ENCODE results near the gene C2CD4A. TPM values are rescaled to one million over a fixed set of nuclear protein-coding genes. Genes with fewer than 3 reads are reported as not detected.

C2CD4A gene
- total and polyA plus RNA-seq, 4 experiments from 2014 or later = 0.08 to 0.11 TPM; not detected in 2

- Histone ChIP-seq H3K4me1 (ENCODE audit: insufficient read depth, low read length) (peaks cover 19% of the 10 kb centered on the region), H3K27ac (ENCODE audit: low read depth, low read length) (no peak overlapping the region), H3K4me3 (ENCODE audit: low read length in 2 of 2) (peak overlapping the region in 1 of 2 donors; percentile 32), H3K27me3 (ENCODE audit: insufficient read depth, low read length) (no peaks in the 10 kb centered on the region), H3K36me3 (ENCODE audit: insufficient read depth, low read length) (no peaks in the 10 kb centered on the region), H3K9me3 (ENCODE audit: control insufficient read depth in 1 of 2, low read length in 2 of 2) (no peaks in the 10 kb centered on the region)
- peak in 2 of 5 donors; percentile 28 to 32 for DNase-seq
- H3K9me3 Mint-ChIP-seq = no peaks in the 10 kb centered on the region
- H3K27ac Mint-ChIP-seq = peak overlapping the region in 4 of 7 donors; percentile 26 to 72 (median 71)
- peak overlapping the region; percentile 75 to 89 (median 84) for H3K4me3 Mint-ChIP-seq
- ChIA-PET CTCF (ENCODE audit: partially characterized antibody) (interaction anchor here (4.8 kb wide), 1 partner anchor 8 kb away, joined by 39 read pairs; the partner anchor contains the start of gene VPS13C), POLR2A (ENCODE audit: partially characterized antibody) (interaction anchor here (2.4 kb wide), 1 partner anchor 8 kb away, joined by 12 read pairs; the partner anchor contains the start of gene VPS13C)
- H3K36me3 Mint-ChIP-seq = peaks cover 0 to 9% of the 10 kb centered on the region in 2 donors
- peaks cover 13 to 24% (median 18%) of the 10 kb centered on the region in 4 donors for H3K4me1 Mint-ChIP-seq
- intact Hi-C loops (cut with micrococcal nuclease) = loop anchor here (5.0 kb wide), 2 partner anchors 41 to 74 kb away; no protein-coding TSS in a partner anchor
- H3K27me3 Mint-ChIP-seq = peaks cover 3 to 8% of the 10 kb centered on the region in 2 donors
These were observed 1.5 kb downstream of the C2CD4A start for GRCh38 chr15:62068071-62068809.

- H3K4me3 Mint-ChIP-seq = peak overlapping the region; percentile 75 to 89 (median 84)
- no peak overlapping the region for H3K27ac ChIP-seq (ENCODE audit: low read depth, low read length)
- H3K4me3 ChIP-seq (ENCODE audit: low read length in 2 of 2) = no peak overlapping the region
- no peaks in the 10 kb centered on the region for H3K27me3 ChIP-seq (ENCODE audit: insufficient read depth, low read length)
- H3K36me3 Mint-ChIP-seq = peaks cover 0 to 9% of the 10 kb centered on the region in 2 donors
- intact Hi-C loops (cut with micrococcal nuclease) = loop anchor here (5.0 kb wide), 2 partner anchors 41 to 74 kb away; no protein-coding TSS in a partner anchor
- peak overlapping the region in 5 of 7 donors; percentile 26 to 72 (median 70) for H3K27ac Mint-ChIP-seq
- H3K9me3 ChIP-seq (ENCODE audit: control insufficient read depth in 1 of 2, low read length in 2 of 2) = no peaks in the 10 kb centered on the region
- H3K27me3 Mint-ChIP-seq = peaks cover 3 to 8% of the 10 kb centered on the region in 2 donors
- H3K4me1 ChIP-seq (ENCODE audit: insufficient read depth, low read length) = peaks cover 19% of the 10 kb centered on the region
- no peak for DNase-seq
- POLR2A ChIA-PET (ENCODE audit: partially characterized antibody) = interaction anchor here (2.4 kb wide), 1 partner anchor 9 kb away, joined by 12 read pairs; the partner anchor contains the start of gene VPS13C
- no peaks in the 10 kb centered on the region for H3K36me3 ChIP-seq (ENCODE audit: insufficient read depth, low read length)
- peaks cover 13 to 21% (median 17%) of the 10 kb centered on the region in 4 donors for H3K4me1 Mint-ChIP-seq
- no peaks in the 10 kb centered on the region for H3K9me3 Mint-ChIP-seq
- CTCF ChIA-PET (ENCODE audit: partially characterized antibody) = interaction anchor here (1.3 to 4.8 kb wide), 2 partner anchors 8 to 16 kb away, joined by 3 to 39 read pairs; partner anchors contain the start of gene VPS13C
These were observed 2.0 kb downstream of the C2CD4A start for GRCh38 chr15:62068810-62069167.

GRCh38 chr15:62069551-62069950 lies 2.8 kb downstream of the C2CD4A start:
- H3K27me3 Mint-ChIP-seq = peaks cover 3 to 8% of the 10 kb centered on the region in 2 donors
- H3K4me3 ChIP-seq (ENCODE audit: low read length in 2 of 2) = no peak overlapping the region
- ChIA-PET CTCF (ENCODE audit: partially characterized antibody) (interaction anchor here (1.3 to 4.8 kb wide), 2 partner anchors 9 to 17 kb away, joined by 3 to 39 read pairs; partner anchors contain the start of gene VPS13C), POLR2A (ENCODE audit: partially characterized antibody) (interaction anchor here (2.4 kb wide), 1 partner anchor 9 kb away, joined by 12 read pairs; the partner anchor contains the start of gene VPS13C)
- no peaks in the 10 kb centered on the region for H3K36me3 ChIP-seq (ENCODE audit: insufficient read depth, low read length)
- no peak overlapping the region for H3K27ac Mint-ChIP-seq
- no peaks in the 10 kb centered on the region for H3K9me3 ChIP-seq (ENCODE audit: control insufficient read depth in 1 of 2, low read length in 2 of 2)
- peaks cover 19% of the 10 kb centered on the region for H3K4me1 ChIP-seq (ENCODE audit: insufficient read depth, low read length)
- no peak overlapping the region for H3K27ac ChIP-seq (ENCODE audit: low read depth, low read length)
- H3K36me3 Mint-ChIP-seq = peaks cover 0 to 9% of the 10 kb centered on the region in 2 donors
- intact Hi-C loops (cut with micrococcal nuclease) = loop anchor here (5.0 kb wide), 2 partner anchors 42 to 73 kb away; no protein-coding TSS in a partner anchor
- H3K4me3 Mint-ChIP-seq = peak overlapping the region in 3 of 8 donors; percentile 22 to 84 (median 75)
- peaks cover 13 to 21% (median 17%) of the 10 kb centered on the region in 4 donors for H3K4me1 Mint-ChIP-seq
- no peaks in the 10 kb centered on the region for H3K27me3 ChIP-seq (ENCODE audit: insufficient read depth, low read length)
- DNase-seq = no peak
- H3K9me3 Mint-ChIP-seq = no peaks in the 10 kb centered on the region

GRCh38 chr15:62071711-62072308 lies 5.0 kb downstream of the C2CD4A start:
- intact Hi-C loops (cut with micrococcal nuclease) = loop anchor here (1.0 to 5.0 kb wide), 2 partner anchors 100 to 200 kb away; no protein-coding TSS in a partner anchor
- ChIA-PET POLR2A (ENCODE audit: partially characterized antibody) (no interaction called here), CTCF (ENCODE audit: partially characterized antibody) (interaction anchor here (0.7 to 4.8 kb wide), 9 partner anchors 11 to 203 kb away, joined by 3 to 39 read pairs (median 4); partner anchors contain the start of gene VPS13C)
- H3K4me3 ChIP-seq (ENCODE audit: low read length in 2 of 2) = no peak overlapping the region
- DNase-seq = peak in 4 of 5 donors; percentile 36 to 41 (median 39)
- no peak overlapping the region for H3K27ac ChIP-seq (ENCODE audit: low read depth, low read length)
- H3K9me3 Mint-ChIP-seq = no peaks in the 10 kb centered on the region
- no peaks in the 10 kb centered on the region for H3K36me3 ChIP-seq (ENCODE audit: insufficient read depth, low read length)
- peaks cover 14% of the 10 kb centered on the region for H3K4me1 ChIP-seq (ENCODE audit: insufficient read depth, low read length)
- H3K36me3 Mint-ChIP-seq = peaks cover 0 to 9% of the 10 kb centered on the region in 2 donors
- H3K4me3 Mint-ChIP-seq = no peak overlapping the region
- H3K9me3 ChIP-seq (ENCODE audit: control insufficient read depth in 1 of 2, low read length in 2 of 2) = no peaks in the 10 kb centered on the region
- H3K4me1 Mint-ChIP-seq = peaks cover 9 to 13% (median 11%) of the 10 kb centered on the region in 4 donors
- no peaks in the 10 kb centered on the region for H3K27me3 ChIP-seq (ENCODE audit: insufficient read depth, low read length)
- peaks cover 3 to 8% of the 10 kb centered on the region in 2 donors for H3K27me3 Mint-ChIP-seq
- H3K27ac Mint-ChIP-seq = no peak overlapping the region

- H3K36me3 ChIP-seq (ENCODE audit: insufficient read depth, low read length) = no peaks in the 10 kb centered on the region
- Mint-ChIP-seq H3K27me3 (peaks cover 0 to 1% of the 10 kb centered on the region in 2 donors), H3K27ac (no peak overlapping the region), H3K36me3 (no peaks in the 10 kb centered on the region), H3K4me3 (no peak overlapping the region), H3K9me3 (no peaks in the 10 kb centered on the region), H3K4me1 (no peaks in the 10 kb centered on the region)
- H3K27ac ChIP-seq (ENCODE audit: low read depth, low read length) = no peak overlapping the region
- H3K4me1 ChIP-seq (ENCODE audit: insufficient read depth, low read length) = no peaks in the 10 kb centered on the region
- H3K27me3 ChIP-seq (ENCODE audit: insufficient read depth, low read length) = no peaks in the 10 kb centered on the region
- intact Hi-C loops (cut with micrococcal nuclease) = no loop called here
- DNase-seq = no peak
- no peak overlapping the region for H3K4me3 ChIP-seq (ENCODE audit: low read length in 2 of 2)
- CTCF ChIA-PET (ENCODE audit: partially characterized antibody) = interaction anchor here (1.0 to 3.1 kb wide), 5 partner anchors 15 to 241 kb away, joined by 3 to 18 read pairs (median 4); partner anchors contain the start of gene VPS13C
- no peaks in the 10 kb centered on the region for H3K9me3 ChIP-seq (ENCODE audit: control insufficient read depth in 1 of 2, low read length in 2 of 2)
- POLR2A ChIA-PET (ENCODE audit: partially characterized antibody) = no interaction called here
These were observed 9.0 kb downstream of the C2CD4A start for GRCh38 chr15:62075595-62076277.

- no peaks in the 10 kb centered on the region for H3K36me3 ChIP-seq (ENCODE audit: insufficient read depth, low read length)
- Mint-ChIP-seq H3K4me3 (no peak overlapping the region), H3K36me3 (peaks cover 0 to 4% of the 10 kb centered on the region in 2 donors), H3K27ac (no peak overlapping the region), H3K9me3 (peaks cover 3 to 11% (median 6%) of the 10 kb centered on the region in 8 donors), H3K4me1 (no peaks in the 10 kb centered on the region), H3K27me3 (peaks cover 0 to 1% of the 10 kb centered on the region in 2 donors)
- no peak overlapping the region for H3K27ac ChIP-seq (ENCODE audit: low read depth, low read length)
- CTCF ChIA-PET (ENCODE audit: partially characterized antibody) = no interaction called here
- no peaks in the 10 kb centered on the region for H3K4me1 ChIP-seq (ENCODE audit: insufficient read depth, low read length)
- H3K27me3 ChIP-seq (ENCODE audit: insufficient read depth, low read length) = no peaks in the 10 kb centered on the region
- H3K4me3 ChIP-seq (ENCODE audit: low read length in 2 of 2) = no peak overlapping the region
- POLR2A ChIA-PET (ENCODE audit: partially characterized antibody) = no interaction called here
- no peak for DNase-seq
- intact Hi-C loops (cut with micrococcal nuclease) = no loop called here
- H3K9me3 ChIP-seq (ENCODE audit: control insufficient read depth in 1 of 2, low read length in 2 of 2) = no peaks in the 10 kb centered on the region
These were observed 12.8 kb downstream of the C2CD4A start for GRCh38 chr15:62079594-62079993.
